HG02884 (cell line): ENCODE measurements around the gene ZDHHC14.
"Not testable (repeated sequence)": the region's sequence is repeated elsewhere in the genome, so short reads cannot be mapped to it uniquely, and the experiment has no call there.

Source experiments
- ATAC-seq: cut with Tn5 transposase; IDR thresholded peaks from one replicate; pipeline ENCODE4 v1.9.1; 2021; ENCODE audit warnings: mild to moderate bottlenecking, moderate library complexity; ENCODE audit not compliant: unreplicated experiment

Gene ZDHHC14

DNA sequence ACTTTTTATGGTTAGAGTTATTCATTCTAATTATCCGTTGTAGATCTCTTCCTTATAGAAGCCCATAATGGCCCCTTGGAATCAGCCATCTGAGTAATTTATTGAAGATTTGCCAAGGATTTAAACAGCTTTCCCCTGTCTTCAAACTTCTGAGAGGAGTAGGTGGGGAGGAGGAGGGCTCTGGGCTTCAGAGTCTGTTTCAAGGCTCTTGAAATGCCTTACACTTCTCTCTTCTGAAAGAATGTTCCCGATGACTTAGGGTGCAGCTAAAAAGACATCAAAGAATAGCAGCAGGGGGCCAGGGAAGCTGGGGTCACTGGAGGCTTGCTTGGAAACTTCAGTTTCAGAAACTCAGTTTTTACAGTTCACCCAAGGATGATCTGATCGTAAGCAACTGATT lies 165.3 kb downstream of the ZDHHC14 start:
- ATAC-seq = no peak

DNA sequence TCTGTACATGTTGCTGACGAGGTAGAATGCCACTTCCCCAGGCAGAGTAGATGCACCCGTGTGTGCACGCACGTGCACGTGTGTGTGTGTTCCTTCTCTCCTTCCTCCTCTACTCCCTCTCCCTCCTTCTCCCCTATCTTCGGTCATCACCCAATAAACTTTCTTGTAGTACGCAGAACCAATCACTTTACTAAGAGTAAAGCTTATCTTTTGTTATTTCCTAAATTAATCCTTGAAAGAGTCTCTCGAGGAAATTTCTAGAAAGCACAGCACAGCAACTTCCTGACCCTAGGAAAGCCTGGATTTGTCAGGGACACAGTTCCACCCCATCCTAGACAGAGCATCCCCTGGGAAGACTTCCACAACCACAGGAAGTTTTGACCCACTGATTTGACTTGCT lies 166.1 kb downstream of the ZDHHC14 start:
- no peak for ATAC-seq

DNA sequence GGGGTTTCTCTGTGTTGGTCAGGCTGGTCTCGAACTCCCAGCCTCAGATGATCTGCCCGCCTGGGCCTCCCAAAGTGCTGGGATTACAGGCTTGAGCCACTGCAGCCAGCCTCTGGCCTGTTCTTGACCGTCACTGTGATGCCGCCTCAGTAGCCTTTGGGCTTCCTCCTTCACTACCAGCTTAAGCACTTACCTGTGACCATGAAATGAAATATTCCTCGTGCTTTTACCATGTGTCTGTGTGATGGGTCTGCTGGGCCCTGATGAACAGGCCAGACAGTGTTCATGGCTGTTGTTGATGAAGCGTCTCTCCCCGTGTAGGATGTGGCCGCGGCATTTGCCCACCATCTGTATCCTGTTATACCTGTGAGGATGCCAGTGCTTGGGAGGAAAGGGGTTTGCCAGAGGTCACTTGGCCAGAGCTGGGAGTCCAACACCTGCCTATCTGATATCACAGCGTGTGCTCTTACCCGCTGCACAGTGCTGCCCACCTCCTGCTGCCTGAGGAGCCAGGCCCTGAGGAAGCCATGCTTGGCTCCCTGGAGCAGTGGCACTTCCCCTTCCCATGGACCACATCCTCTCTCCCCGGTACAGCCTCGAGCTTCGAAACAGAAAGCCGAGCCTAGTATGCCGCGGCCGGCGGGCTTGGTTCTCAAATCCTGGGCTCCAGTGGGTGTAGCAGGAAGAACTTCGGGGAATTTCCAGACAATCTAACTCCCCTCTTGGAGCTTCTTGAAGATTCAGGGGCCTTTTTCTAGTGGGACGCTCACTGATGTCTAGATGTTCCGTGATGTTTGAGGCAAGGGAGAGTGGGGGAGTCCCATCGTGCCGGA lies 167.9 kb downstream of the ZDHHC14 start:
- ATAC-seq = no peak

DNA sequence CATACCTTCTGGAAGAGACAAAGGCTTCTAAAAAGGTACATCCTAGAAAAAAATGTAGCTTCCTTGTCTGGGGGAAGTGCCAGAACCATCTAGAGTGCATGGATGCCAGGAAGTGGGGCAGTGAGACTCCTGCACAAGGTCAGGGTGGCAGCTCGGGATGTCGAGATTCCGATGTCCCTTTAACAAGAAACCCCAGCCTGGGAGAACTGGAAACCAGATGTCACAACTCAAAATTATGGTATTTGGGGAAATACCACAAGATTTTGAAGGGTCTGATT lies 168.4 kb downstream of the ZDHHC14 start:
- no peak for ATAC-seq

DNA sequence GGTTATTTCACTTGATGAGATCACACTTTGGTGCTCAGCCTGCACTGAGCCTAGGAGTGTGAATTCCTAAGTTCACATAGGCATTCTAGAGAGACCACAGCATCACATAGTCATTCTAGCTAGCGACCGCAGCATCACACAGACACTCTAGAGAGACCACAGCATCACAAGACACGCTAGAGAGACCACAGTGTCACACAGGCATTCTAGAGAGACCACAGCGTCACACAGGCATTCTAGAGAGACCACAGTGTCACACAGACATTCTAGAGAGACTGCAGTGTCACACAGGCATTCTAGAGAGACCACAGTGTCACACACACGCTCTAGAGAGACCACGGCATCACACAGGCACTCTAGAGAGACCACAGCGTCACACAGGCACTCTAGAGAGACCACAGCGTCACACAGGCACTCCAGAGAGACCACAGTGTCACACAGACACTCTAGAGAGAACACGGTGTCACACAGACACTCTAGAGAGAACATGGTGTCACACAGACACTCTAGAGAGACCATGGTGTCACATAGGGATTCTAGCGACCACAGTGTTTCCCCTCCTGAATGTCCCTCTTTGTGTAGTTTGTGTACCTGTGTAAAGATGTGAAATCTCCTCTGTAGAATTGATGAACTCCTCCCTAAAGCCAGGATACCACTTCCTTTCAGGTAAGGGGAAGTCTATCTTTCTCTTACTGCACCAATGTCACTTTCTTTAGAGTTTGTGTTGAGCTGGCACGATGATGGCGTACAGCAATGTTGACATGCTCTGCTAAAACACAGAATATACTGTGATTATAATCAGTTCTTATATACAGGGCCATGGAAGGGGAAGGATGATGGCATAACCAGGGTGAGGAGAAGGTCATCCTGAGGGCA lies 169.4 kb downstream of the ZDHHC14 start:
- no peak for ATAC-seq

DNA sequence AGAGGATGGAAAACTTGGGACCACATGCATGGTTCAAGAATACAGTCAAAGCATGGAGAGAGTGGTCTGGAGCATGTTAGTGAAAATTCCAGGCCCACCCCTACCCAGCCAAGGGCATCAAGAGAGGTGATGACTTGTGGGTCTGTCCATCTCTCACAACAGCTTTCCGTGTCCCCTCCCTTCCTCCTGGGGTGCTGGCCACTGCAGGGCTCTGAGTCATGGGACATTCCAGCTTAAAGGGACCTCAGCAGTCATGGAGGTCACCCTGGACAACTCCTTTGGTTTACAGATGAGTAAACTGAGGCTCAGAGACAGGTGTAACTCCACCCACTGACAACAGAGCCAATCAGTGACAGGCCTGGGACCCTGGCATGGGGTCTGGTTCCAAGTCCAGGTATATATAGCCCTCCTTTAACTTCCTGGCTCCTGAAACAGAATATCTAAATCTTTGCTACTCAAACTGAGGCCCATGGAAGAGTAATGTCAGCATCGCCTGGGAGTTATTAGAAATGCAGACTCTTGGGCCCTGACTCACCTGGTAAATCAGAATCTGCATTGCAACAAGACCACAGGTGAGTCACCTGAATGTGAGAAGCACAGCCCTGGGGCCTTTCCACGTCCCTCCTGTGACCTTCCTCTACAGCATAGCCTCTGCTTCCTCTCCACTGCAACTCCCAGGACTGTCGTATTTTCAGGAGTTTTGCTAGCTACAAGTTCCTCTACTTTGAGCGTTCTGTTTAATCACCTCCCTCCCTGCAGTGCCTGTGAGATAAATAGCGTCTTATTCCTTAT lies 170.2 kb downstream of the ZDHHC14 start:
- no peak for ATAC-seq

DNA sequence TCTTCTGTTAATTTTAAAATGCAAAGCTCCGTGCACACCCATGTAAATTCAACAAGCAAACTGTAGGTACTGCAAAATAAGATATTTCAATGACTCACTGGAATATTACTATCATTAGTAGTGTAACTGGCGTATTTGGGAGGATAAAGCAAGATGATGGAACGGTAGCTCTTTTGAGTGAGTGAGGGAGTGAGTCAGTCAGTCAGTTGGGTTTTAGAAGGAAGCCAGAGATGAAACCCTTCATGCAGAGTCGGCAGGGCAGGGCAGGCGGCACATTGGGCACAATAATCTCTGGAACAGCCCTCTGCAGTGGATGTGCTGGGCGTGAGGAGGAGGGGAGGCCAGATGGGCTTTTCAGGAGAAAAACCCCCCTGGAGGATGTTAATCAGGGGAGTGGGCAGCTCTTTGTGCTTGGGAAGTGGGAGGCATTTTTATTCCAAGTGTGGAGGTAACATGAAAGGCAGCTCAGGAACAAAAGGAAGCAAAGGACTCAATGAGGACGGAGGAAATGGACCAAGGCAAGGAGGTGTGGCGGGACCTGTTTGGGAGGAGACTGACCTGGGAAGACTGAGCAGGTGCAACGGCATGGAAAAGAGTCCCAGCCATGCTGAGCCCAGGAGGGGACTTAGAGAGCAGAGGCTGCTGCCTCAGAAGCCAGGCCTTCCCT lies 171.2 kb downstream of the ZDHHC14 start:
- no peak for ATAC-seq

DNA sequence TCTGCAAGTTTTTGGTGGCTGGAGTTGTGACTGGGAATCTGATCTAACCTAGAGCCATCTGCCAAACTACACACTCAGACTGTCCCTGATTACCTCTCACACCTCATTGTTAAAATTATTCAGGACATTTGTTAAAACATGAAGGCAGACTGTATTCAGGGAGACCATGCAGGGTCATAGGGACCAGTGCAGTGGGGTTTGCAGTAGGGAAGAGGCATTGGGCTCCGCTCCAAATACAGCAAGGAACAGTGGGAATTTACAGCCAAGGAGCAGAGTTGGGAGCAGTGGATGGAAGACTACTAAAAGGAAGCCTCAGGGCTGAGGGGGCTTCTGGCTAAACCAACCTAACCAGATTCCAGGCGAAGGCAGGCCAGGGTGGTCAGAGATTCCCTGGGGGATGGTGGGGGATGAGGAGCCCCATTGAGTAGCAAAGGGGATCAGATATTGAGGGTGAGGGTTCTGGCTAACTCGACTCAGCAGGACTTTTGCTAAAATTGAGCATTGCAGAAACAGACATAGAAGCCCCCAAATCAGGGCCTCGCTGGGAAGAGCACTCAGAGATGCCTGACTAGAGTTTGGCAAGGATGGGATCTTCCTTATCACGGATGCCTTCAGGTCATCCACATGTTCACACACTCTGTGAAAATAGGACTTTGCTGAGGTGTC lies 172.0 kb downstream of the ZDHHC14 start:
- ATAC-seq = no peak

DNA sequence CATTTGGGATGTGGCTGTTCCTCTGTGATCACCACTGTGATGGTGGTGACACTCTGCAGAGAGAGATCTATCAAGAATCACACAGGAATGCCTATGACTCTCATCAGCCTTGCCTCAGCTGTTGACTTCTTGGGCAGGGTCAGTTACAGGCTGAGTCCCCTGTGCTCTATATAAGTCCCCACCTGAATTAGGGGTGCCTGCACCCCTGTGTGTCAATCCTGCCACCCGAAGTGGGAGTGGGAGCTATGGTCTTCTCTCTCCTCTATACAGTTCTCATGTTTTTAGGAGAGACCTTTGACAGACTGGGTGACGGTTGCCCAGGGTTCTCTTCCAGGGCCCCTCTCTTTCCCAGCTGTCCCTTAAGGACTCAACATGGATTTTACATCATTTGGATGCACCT lies 173.8 kb downstream of the ZDHHC14 start:
- no peak for ATAC-seq

DNA sequence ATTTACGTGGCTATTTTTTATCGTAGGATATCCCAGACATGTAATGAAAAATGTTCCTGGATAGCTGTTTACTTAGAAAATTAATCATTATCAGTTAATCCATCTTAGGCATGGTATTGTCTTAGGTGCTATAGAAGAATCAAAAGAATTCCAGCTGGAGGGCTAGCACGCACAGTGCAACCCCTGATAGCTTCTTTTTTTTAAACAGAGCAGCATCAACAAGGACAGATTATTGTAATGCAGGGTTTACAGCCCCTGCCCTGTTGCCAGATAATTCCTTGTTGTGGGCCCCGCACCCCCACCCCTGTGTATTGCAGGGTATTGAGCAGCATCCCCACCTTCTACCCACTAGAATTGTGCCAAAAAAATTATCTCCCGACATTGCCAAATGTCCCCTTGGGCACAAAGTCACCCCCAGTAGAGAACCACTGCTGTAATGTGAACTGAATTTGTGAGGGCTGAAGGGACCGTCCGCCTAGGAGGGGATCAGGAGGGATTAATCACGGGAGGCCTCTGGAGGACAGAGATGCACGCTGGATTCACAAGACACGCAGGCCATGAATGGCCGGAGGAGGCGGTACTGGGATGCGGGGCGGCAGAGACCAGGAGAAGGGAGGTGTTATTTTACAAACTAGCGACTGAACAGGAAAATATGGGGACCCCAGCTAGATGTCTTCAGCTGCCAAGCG lies 174.6 kb downstream of the ZDHHC14 start:
- ATAC-seq = no peak

DNA sequence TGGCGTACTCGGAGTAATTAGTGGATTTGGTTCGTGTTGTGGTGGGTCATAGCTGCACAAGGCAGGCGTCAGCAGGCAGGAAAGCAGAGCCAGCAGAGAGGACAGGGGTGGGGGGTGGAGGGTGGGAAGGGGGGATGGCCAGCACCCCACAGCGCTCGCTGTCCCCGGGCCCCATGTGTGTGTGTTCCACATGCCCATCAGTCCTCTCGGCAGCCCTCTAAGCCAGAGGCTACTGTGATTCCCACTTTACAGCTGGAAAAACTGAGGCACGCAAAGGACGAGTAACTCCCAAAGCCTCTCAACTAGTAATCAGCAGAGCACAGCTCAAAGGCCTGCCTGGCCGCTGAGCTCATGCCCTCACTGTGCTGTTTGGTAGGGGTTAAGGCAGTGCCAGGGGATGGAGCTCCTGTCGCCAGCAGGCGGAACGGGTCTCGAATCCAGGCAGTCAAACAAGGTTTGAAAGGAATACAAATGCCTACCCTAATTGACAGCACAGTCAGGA lies 175.2 kb downstream of the ZDHHC14 start:
- no peak for ATAC-seq

DNA sequence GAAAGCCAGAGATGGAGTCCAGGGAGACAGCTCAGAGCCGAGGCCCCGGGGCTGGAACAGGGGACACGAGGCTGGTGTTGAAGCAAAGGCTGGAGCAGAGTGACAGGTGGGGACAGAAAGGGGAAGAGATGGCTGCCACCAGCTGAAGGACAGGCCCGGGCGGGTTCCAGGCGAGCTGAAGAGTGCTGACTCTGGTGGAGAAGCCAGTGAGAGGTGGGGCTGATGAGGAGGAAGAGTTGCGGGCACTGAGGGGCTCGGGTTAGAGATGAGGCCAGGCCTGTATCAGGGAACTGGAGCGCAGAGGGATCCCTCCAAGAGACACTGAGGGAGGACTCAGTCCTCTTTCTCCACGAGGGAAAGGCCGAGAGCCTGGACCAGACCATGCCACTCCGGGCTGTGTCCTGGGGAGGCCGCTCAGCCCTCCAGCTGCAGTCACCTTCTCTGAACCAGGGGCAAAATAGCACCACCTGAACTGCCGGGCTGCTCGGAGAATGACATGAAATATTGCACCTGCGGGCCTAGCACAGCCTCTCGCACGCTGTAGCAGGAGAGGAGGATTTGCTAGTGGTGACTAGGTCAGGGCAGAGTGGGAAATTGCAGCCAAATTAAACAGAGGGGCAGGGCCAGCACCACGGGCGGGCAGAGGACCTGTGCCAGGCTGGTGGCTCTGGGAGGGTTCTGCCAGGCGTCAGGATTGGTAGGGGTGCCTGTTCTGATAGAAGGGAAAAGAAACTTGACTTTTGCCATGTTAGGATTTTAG lies 175.9 kb downstream of the ZDHHC14 start:
- ATAC-seq = no peak

DNA sequence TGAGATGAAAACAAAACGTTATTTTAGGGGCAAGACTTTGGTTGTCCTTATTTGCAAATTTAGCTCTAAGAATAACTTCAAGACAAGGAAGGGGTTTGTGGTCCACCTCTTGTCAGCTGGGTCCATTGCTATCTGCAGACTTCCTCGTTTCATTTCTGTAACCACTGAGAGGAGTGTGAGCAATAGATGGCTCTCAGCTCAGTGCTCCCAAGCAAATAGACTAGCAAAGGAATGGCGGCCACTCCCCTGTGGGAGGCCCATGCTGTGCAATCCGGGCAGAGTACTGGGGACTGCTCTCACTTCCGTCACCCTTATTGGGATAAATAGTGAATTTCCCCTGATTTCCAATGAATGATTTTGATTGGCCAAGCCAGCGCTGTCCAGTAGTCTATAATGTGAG lies 176.6 kb downstream of the ZDHHC14 start:
- peak; percentile 54 for ATAC-seq

DNA sequence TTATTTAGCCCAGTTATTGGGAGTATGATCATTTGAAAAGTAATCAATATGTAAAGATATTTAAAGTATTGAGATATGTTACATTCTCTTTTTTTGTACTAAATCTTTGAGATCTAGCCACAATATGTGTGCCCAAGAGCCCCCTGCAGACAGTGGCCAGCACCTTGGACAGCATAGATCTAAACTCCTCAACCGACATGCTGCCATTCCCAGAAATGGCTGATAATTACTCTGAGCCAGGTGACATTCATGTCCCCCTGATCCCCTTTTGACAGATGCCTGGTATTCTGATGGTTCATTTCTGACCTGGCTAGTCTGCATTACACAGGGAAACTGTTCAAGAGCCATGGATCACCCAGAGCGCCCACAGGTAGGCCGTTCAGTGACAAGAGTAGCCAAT lies 177.1 kb downstream of the ZDHHC14 start:
- ATAC-seq = no peak

DNA sequence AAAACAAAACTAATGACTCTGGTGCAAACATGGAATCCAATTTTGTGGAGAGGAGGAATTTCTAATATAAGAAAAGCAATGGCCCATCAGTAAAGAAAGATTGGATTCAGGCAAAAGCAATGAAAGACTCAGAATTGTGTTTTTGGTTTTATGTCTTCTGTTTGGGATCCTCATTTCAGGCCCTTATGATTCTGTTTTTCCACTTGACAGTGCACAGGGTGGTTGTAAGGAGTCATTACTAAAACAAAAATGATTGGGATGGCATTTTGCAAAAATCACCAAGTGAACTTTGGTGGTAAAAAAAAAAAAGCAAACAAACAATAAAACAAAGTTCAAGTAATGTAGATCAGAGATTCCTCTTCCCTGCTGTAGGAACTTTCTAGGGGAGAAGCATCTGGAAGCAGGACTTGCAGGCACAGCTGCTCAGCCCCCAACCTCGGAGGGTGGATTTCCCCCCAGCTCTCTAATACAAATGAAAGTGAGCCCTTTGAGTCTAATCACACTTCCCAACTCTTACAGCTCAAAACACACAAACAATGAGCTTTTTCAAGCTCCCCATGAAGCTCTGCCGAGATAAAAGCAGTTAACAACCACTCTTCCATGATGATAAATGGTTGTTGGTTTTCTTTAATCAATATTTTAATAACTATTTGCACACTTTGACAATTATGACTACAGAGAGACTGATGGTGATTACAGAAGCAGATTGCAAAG lies 177.7 kb downstream of the ZDHHC14 start:
- no peak for ATAC-seq

DNA sequence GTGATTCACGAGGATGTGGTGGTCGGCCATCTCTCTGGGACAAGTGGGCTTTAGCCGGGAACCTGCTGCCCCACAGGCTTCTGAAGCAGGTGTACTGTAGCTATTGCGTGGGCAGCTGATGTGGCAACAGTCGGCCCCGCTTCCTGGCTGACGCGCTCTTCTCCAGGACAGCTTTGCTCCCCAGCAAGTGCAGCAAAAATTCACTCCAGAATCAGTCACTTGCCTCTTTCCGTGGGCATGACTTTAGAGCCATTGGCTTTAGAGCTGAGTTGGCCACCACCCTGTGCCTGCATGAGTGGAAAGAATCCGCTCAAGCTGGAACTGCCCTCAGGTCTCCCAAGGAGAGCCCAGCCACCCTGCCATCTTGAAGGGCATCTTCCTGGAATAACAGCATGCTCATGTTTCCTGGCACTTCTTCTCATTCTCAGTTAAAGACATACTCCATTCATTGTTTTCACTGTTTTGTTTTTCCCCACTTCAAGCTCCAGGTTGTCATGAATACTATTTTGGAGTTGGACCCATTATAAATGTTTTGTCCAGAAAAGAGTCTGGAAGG lies 178.3 kb downstream of the ZDHHC14 start:
- ATAC-seq = no peak

DNA sequence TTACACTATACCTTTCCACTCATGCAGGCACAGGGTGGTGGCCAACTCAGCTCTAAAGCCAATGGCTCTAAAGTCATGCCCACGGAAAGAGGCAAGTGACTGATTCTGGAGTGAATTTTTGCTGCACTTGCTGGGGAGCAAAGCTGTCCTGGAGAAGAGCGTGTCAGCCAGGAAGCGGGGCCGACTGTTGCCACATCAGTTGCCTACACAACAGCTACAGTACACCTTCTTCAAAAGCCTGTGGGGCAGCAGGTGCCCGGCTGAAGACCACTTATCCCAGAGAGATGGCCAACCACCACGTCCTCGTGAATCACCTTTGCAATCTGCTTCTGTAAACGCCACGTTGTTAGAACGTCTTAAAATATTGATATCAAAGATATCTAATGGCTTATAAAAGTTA lies 179.1 kb downstream of the ZDHHC14 start:
- not testable (repeated sequence) for ATAC-seq
